ENCODE measurements around the gene TMEM86B.

TMEM86B gene

DNA sequence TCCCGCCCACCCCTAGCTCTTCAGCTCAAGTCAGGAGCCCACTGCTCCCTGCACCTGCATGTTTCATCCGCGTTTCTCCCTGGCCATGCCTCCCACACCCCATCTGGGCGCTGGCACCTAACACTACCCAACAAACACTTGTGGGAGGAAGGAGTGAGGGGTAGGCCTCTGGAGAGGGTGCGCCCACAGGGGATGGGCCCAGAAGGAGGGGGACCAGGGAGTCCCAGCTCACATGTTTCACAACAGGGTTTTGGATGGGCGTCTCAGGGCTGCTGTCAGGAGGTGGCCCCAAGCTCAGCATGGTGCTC lies 12.1 kb upstream of the TMEM86B start:
- Histone ChIP-seq H3F3A (ENCODE audit: control insufficient read depth, insufficient read depth) (no peaks in the 10 kb centered on the region), H3K4me2 (ENCODE audit: low read length) (no peak overlapping the region)
- no peak for TF ChIP-seq EZH2phosphoT487 (IDR thresholded peaks at IDR 0.05; ENCODE audit: borderline replicate concordance, low read length)
- TF ChIP-seq, protein P1, sequence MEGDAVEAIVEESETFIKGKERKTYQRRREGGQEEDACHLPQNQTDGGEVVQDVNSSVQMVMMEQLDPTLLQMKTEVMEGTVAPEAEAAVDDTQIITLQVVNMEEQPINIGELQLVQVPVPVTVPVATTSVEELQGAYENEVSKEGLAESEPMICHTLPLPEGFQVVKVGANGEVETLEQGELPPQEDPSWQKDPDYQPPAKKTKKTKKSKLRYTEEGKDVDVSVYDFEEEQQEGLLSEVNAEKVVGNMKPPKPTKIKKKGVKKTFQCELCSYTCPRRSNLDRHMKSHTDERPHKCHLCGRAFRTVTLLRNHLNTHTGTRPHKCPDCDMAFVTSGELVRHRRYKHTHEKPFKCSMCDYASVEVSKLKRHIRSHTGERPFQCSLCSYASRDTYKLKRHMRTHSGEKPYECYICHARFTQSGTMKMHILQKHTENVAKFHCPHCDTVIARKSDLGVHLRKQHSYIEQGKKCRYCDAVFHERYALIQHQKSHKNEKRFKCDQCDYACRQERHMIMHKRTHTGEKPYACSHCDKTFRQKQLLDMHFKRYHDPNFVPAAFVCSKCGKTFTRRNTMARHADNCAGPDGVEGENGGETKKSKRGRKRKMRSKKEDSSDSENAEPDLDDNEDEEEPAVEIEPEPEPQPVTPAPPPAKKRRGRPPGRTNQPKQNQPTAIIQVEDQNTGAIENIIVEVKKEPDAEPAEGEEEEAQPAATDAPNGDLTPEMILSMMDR (IDR thresholded peaks at IDR 0.05; ENCODE audit: low read depth, low read length, poor library complexity, severe bottlenecking), result no peak

DNA sequence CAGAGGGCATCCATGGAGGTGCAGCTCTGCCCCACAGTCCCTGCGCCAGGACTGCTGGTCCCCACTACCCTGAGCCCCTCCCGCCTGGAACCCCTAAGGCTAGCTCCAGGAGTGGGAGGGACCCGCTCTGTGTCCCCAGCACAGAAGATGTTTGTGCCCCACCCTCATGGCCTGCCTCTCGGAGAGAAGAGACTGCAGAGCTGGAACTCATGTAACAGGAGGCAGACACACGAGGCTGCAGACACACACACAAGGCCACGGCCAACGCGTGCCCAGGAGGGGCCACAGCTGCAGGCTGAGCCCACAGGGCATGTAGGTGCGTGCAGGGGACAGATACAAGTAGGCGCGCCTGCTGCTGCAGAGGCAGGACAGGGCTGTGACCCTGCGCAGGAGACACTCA lies 10.4 kb upstream of the TMEM86B start:
- no peak overlapping the region for H3K4me2 ChIP-seq (ENCODE audit: low read length)
- H3K36me3 ChIP-seq (ENCODE audit: control insufficient read depth, low read length), result peaks cover 92% of the 10 kb centered on the region
- no peaks in the 10 kb centered on the region for H3K9me2 ChIP-seq (replicated peaks; ENCODE audit: control insufficient read depth, low read length)
- H3F3A ChIP-seq (ENCODE audit: control insufficient read depth, insufficient read depth), result no peaks in the 10 kb centered on the region
- H4K20me1 ChIP-seq (ENCODE audit: control insufficient read depth, insufficient read depth, low read depth, low read length), result peaks cover 10% of the 10 kb centered on the region; the same call in 1 of the 2 replicates
- H3K4me3 ChIP-seq (ENCODE audit: low read length), result no peak overlapping the region
- peaks cover 31% of the 10 kb centered on the region for H3K79me2 ChIP-seq (ENCODE audit: control insufficient read depth, low read length)
- no peaks in the 10 kb centered on the region for H3K27me3 ChIP-seq (ENCODE audit: control insufficient read depth, low read length)
- no peaks in the 10 kb centered on the region for H3K9me3 ChIP-seq (ENCODE audit: control insufficient read depth, insufficient read depth, low read length)
- no peak overlapping the region for H3K27ac ChIP-seq (ENCODE audit: low read depth, low read length)
- TF ChIP-seq, protein P1 (IDR thresholded peaks at IDR 0.05; ENCODE audit: low read depth, low read length, poor library complexity, severe bottlenecking), result no peak
- no peak for TF ChIP-seq EZH2phosphoT487 (IDR thresholded peaks at IDR 0.05; ENCODE audit: borderline replicate concordance, low read length)
- H3K4me1 ChIP-seq (ENCODE audit: control insufficient read depth, low read length), result no peaks in the 10 kb centered on the region

More for the DNA sequence above, 12.1 kb upstream of the TMEM86B start:
- no peaks in the 10 kb centered on the region for H3K27me3 ChIP-seq (ENCODE audit: control insufficient read depth, low read length)
- no peaks in the 10 kb centered on the region for H3K9me3 ChIP-seq (ENCODE audit: control insufficient read depth, insufficient read depth, low read length)
- H3K27ac ChIP-seq (ENCODE audit: low read depth, low read length), result no peak overlapping the region
- no peaks in the 10 kb centered on the region for H3K9me2 ChIP-seq (replicated peaks; ENCODE audit: control insufficient read depth, low read length)
- no peaks in the 10 kb centered on the region for H3K4me1 ChIP-seq (ENCODE audit: control insufficient read depth, low read length)
- no peak overlapping the region for H3K4me3 ChIP-seq (ENCODE audit: low read length)
- H3K36me3 ChIP-seq (ENCODE audit: control insufficient read depth, low read length), result peaks cover 95% of the 10 kb centered on the region
- peaks cover 32% of the 10 kb centered on the region for H3K79me2 ChIP-seq (ENCODE audit: control insufficient read depth, low read length)
- peaks cover 10% of the 10 kb centered on the region; the same call in 1 of the 2 replicates for H4K20me1 ChIP-seq (ENCODE audit: control insufficient read depth, insufficient read depth, low read depth, low read length)

DNA sequence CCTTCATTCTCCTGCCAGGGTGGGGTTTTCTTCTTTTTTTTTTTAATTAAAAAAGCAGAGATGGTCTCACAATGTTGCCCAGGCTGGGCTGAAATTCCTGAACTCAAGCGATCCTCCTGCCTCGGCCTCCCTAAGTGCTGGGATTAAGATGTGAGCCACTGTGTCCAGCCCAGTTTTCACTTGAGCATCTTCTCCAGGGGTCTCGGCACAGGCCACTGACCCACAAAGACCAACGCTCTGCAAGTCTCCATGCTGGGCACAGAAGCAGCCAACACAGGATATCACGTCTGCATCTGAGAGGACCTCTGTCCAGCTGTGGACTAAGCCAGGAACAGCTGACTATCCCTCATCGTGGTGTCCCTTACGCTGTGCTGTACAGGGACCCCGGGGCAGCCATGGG lies 9.5 kb upstream of the TMEM86B start:
- Histone ChIP-seq H3K4me2 (ENCODE audit: low read length) (no peak overlapping the region), H3K9me2 (replicated peaks; ENCODE audit: control insufficient read depth, low read length) (no peaks in the 10 kb centered on the region), H3K4me3 (ENCODE audit: low read length) (no peak overlapping the region), H3K27me3 (ENCODE audit: control insufficient read depth, low read length) (no peaks in the 10 kb centered on the region), H3K79me2 (ENCODE audit: control insufficient read depth, low read length) (peaks cover 32% of the 10 kb centered on the region), H3K9me3 (ENCODE audit: control insufficient read depth, insufficient read depth, low read length) (no peaks in the 10 kb centered on the region), H3K27ac (ENCODE audit: low read depth, low read length) (no peak overlapping the region), H3K36me3 (ENCODE audit: control insufficient read depth, low read length) (peaks cover 93% of the 10 kb centered on the region), H3F3A (ENCODE audit: control insufficient read depth, insufficient read depth) (0 out of 2 replicates have a peak, but pooled peaks cover 4% of the 10 kb centered on the region), H3K4me1 (ENCODE audit: control insufficient read depth, low read length) (no peaks in the 10 kb centered on the region), H4K20me1 (ENCODE audit: control insufficient read depth, insufficient read depth, low read depth, low read length) (peaks cover 10% of the 10 kb centered on the region; the same call in 1 of the 2 replicates)
- TF ChIP-seq, protein P1 (IDR thresholded peaks at IDR 0.05; ENCODE audit: low read depth, low read length, poor library complexity, severe bottlenecking), result no peak
- TF ChIP-seq EZH2phosphoT487 (IDR thresholded peaks at IDR 0.05; ENCODE audit: borderline replicate concordance, low read length), result no peak
